Epithelial cell of proximal tubule (primary cell): Measurements from ENCODE around the gene OR52A5. TPM values are rescaled to one million over a fixed set of nuclear protein-coding genes. Genes with fewer than 3 reads are reported as not detected.

Experiments
- DNase-seq: peaks from one replicate; pipeline ENCODE4 v3.0.0-alpha.2; 2011; ENCODE audit warnings: low read depth
- H3K4me3 ChIP-seq: 2 replicates; pipeline ENCODE4 v1.5.1; 2011; ENCODE audit warnings: low read depth, mild to moderate bottlenecking, low read length
- total RNA-seq: library from RNA; depleted of rRNA; stranded (reverse); fragments of >200 nt; gene quantifications from 2 replicates; pipeline ENCODE4 v1.2.3, GENCODE V29; 2015
- TF ChIP-seq, protein P1 (sequence below): conservative IDR thresholded peaks from 2 replicates; pipeline ENCODE4 v1.5.1; 2012; ENCODE audit warnings: low read depth, mild to moderate bottlenecking, low read length

The OR52A5 gene
- total RNA-seq, 1 donor from 2014 or later: not detected

DNA sequence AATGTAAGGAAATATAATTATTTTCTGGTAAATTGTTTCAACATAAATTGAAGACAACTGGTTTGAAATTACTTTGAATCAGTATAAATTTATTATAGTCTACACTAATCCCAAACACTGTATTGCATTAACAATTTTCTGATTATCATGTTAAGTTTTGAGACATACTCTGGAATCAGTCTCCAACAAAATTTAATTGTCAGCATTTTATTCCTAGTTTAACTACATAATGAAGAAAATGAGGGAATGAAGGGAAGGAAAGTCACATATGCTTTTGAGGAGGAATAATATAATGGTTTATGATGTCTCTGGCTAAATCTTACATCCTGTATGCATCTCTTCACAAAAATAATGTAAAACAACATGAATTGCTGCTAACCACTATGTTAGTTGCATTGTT is 54.6 kb downstream of the OR52A5 start:
- no peak overlapping the region for H3K4me3 ChIP-seq
- TF ChIP-seq, protein P1, sequence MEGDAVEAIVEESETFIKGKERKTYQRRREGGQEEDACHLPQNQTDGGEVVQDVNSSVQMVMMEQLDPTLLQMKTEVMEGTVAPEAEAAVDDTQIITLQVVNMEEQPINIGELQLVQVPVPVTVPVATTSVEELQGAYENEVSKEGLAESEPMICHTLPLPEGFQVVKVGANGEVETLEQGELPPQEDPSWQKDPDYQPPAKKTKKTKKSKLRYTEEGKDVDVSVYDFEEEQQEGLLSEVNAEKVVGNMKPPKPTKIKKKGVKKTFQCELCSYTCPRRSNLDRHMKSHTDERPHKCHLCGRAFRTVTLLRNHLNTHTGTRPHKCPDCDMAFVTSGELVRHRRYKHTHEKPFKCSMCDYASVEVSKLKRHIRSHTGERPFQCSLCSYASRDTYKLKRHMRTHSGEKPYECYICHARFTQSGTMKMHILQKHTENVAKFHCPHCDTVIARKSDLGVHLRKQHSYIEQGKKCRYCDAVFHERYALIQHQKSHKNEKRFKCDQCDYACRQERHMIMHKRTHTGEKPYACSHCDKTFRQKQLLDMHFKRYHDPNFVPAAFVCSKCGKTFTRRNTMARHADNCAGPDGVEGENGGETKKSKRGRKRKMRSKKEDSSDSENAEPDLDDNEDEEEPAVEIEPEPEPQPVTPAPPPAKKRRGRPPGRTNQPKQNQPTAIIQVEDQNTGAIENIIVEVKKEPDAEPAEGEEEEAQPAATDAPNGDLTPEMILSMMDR: no peak
- no peak for DNase-seq

DNA sequence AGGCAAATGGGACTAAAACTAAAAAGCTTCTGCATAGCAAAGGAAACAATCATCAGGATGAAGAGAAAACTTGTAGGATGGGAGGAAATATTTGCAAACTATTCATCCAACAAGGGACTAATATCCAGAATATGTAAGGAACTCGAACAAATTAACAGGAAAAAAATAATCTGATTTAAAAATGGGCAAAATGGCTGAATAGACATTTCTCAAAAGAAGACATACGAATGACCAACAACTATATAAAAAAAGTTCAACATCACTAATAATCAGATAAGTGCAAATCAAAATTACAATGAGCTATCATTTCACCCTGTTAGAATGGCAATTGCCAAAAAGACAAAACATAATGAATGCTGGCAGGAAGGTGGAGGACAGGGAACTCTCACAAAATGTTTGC is 56.8 kb downstream of the OR52A5 start:
- no peak overlapping the region for H3K4me3 ChIP-seq
- no peak for DNase-seq
- TF ChIP-seq, protein P1: no peak

Other genes with a start within 250 kb of the OR52A5 start
- not detected in 2 replicates for gene OR51A7, start 234.6 kb downstream of the OR52A5 start, total RNA-seq
- not detected in 2 replicates for gene OR51G2, start 219.0 kb downstream of the OR52A5 start, total RNA-seq
- gene OR51G1, start 214.0 kb downstream of the OR52A5 start, total RNA-seq: not detected in 2 replicates
- not detected in 2 replicates for gene OR51A4, start 190.8 kb downstream of the OR52A5 start, total RNA-seq
- gene OR51A2, start 182.6 kb downstream of the OR52A5 start, total RNA-seq: not detected in 2 replicates
- not detected in 2 replicates for gene OR51L1, start 143.5 kb downstream of the OR52A5 start, total RNA-seq
- gene OR52J3, start 91.8 kb downstream of the OR52A5 start, total RNA-seq: not detected in 2 replicates
- not detected in 2 replicates for gene OR52E2, start 78.7 kb downstream of the OR52A5 start, total RNA-seq
- not detected in 2 replicates for gene OR52E1, start 68.8 kb downstream of the OR52A5 start, total RNA-seq
- gene OR52A1, start 16.4 kb upstream of the OR52A5 start, total RNA-seq: not detected in 2 replicates
- not detected in 2 replicates for gene OR51V1, start 62.3 kb upstream of the OR52A5 start, total RNA-seq
- not detected in 2 replicates for gene HBB, start 88.7 kb upstream of the OR52A5 start, total RNA-seq
- not detected in 2 replicates for gene HBD, start 96.1 kb upstream of the OR52A5 start, total RNA-seq
- not detected in 2 replicates for gene HBG1, start 111.5 kb upstream of the OR52A5 start, total RNA-seq
- gene HBG2, start 116.4 kb upstream of the OR52A5 start, total RNA-seq: not detected in 2 replicates
- gene HBE1, start 131.6 kb upstream of the OR52A5 start, total RNA-seq: not detected in 2 replicates
- gene OR51B4, start 163.6 kb upstream of the OR52A5 start, total RNA-seq: not detected in 2 replicates
- not detected in 2 replicates for gene OR51B2, start 185.9 kb upstream of the OR52A5 start, total RNA-seq
- gene OR51B5, start 205.2 kb upstream of the OR52A5 start, total RNA-seq: not detected in 2 replicates
- gene OR51B6, start 213.2 kb upstream of the OR52A5 start, total RNA-seq: not detected in 2 replicates
- gene OR51M1, start 245.5 kb upstream of the OR52A5 start, total RNA-seq: not detected in 2 replicates